WTC11 (cell line): Measurements from ENCODE around the gene PRPF31. TPM values are rescaled to one million over a fixed set of nuclear protein-coding genes. Genes with fewer than 3 reads are reported as not detected.

Experiments
- ATAC-seq: fragments of 200-7000 bp; cut with Tn5 transposase; 2 replicates; pipeline ENCODE4 v1.10.0; 2021; ENCODE audit warnings: mild to moderate bottlenecking, moderate library complexity
- CTCF ChIA-PET: fragments of 300-600 bp; sonication (Branson Sonifier 250); formaldehyde crosslinking; loops from one replicate; lab custom pipeline; 2021; ENCODE audit warnings: antibody characterized with exemption; lab: Charles Lee
- POLR2A ChIA-PET: fragments of 350-600 bp; sonication (Branson Sonifier 250); formaldehyde crosslinking; loops from one replicate; lab custom pipeline; 2021; ENCODE audit warnings: antibody characterized with exemption; lab: Charles Lee
- DNase-seq: peaks from one replicate; pipeline ENCODE4 v3.0.0; 2021; ENCODE audit warnings: low spot score
- H3K27ac Mint-ChIP-seq: 2 replicates; pipeline ENCODE4 v1.8.0; 2021; ENCODE audit warnings: mixed read lengths
- H3K27me3 Mint-ChIP-seq: 2 replicates; pipeline ENCODE4 v1.8.0; 2021; ENCODE audit warnings: low read depth, mild to moderate bottlenecking, moderate library complexity, mixed read lengths
- H3K36me3 Mint-ChIP-seq: 2 replicates; pipeline ENCODE4 v1.8.0; 2021; ENCODE audit warnings: mixed read lengths
- H3K4me1 Mint-ChIP-seq: 2 replicates; pipeline ENCODE4 v1.8.0; 2022; ENCODE audit warnings: mixed read lengths
- H3K4me3 Mint-ChIP-seq: 2 replicates; pipeline ENCODE4 v1.8.0; 2021; ENCODE audit warnings: mild to moderate bottlenecking, moderate library complexity, mixed read lengths
- H3K9me3 Mint-ChIP-seq: 2 replicates; pipeline ENCODE4 v1.8.0; 2021; ENCODE audit warnings: mixed read lengths
- ATF2 ChIP-seq: sonication (generic); formaldehyde crosslinking; IDR thresholded peaks from 2 replicates; pipeline ENCODE4 v1.8.1; 2022; ENCODE audit warnings: low read depth, missing genetic modification reagents, borderline replicate concordance
- CREB1 ChIP-seq: sonication (generic); formaldehyde crosslinking; IDR thresholded peaks from 2 replicates; pipeline ENCODE4 v1.8.0; 2023; ENCODE audit warnings: mild to moderate bottlenecking, missing genetic modification reagents
- E2F1 ChIP-seq: sonication (generic); formaldehyde crosslinking; IDR thresholded peaks from 2 replicates; pipeline ENCODE4 v1.8.0; 2022; ENCODE audit warnings: mild to moderate bottlenecking, missing genetic modification reagents
- E2F5 ChIP-seq: sonication (generic); formaldehyde crosslinking; IDR thresholded peaks from 2 replicates; pipeline ENCODE4 v1.8.1; 2022; ENCODE audit warnings: mild to moderate bottlenecking, moderate library complexity, missing genetic modification reagents
- FOXP1 ChIP-seq: sonication (generic); formaldehyde crosslinking; IDR thresholded peaks from 2 replicates; pipeline ENCODE4 v1.8.0; 2022; ENCODE audit warnings: missing genetic modification reagents, mild to moderate bottlenecking, moderate library complexity, borderline replicate concordance
- KAT7 ChIP-seq: sonication (generic); formaldehyde crosslinking; IDR thresholded peaks from 2 replicates; pipeline ENCODE4 v1.8.1; 2023; ENCODE audit warnings: missing genetic modification reagents, mild to moderate bottlenecking, borderline replicate concordance
- NFATC4 ChIP-seq: fragments of 250-450 bp; sonication (Bioruptor Pico); IDR thresholded peaks from 2 replicates; pipeline ENCODE4 v1.9.0; 2021; ENCODE audit warnings: mild to moderate bottlenecking
- ZNF671 ChIP-seq: fragments of 250-450 bp; sonication (Bioruptor Pico); IDR thresholded peaks from 2 replicates; pipeline ENCODE4 v1.8.0; 2021; ENCODE audit warnings: mild to moderate bottlenecking
- total RNA-seq: library from RNA; stranded (reverse); gene quantifications from 3 replicates; pipeline ENCODE4 v1.2.3, GENCODE V29; 2021
- TF ChIP-seq, protein P1 (sequence below): sonication (generic); formaldehyde crosslinking; IDR thresholded peaks from 2 replicates; pipeline ENCODE4 v1.8.0; 2023; ENCODE audit warnings: missing genetic modification reagents, mild to moderate bottlenecking, borderline replicate concordance
- TF ChIP-seq, protein P2 (sequence below): sonication (generic); formaldehyde crosslinking; IDR thresholded peaks from 2 replicates; pipeline ENCODE4 v1.8.1; 2023; ENCODE audit warnings: mild to moderate bottlenecking, missing genetic modification reagents
- TF ChIP-seq, protein P3 (sequence below): sonication (generic); formaldehyde crosslinking; IDR thresholded peaks from 2 replicates; pipeline ENCODE4 v1.8.0; 2023; ENCODE audit warnings: mild to moderate bottlenecking, missing genetic modification reagents
- TF ChIP-seq, protein P4 (sequence below): sonication (generic); formaldehyde crosslinking; conservative IDR thresholded peaks from 2 replicates; pipeline ENCODE4 v1.8.1; 2023; ENCODE audit warnings: mild to moderate bottlenecking, low read depth, missing genetic modification reagents, moderate library complexity
- TF ChIP-seq, protein P5 (sequence below): sonication (generic); formaldehyde crosslinking; IDR thresholded peaks from 2 replicates; pipeline ENCODE4 v1.8.1; 2022; ENCODE audit warnings: low read depth, mild to moderate bottlenecking, moderate library complexity, missing genetic modification reagents, borderline replicate concordance

PRPF31 gene
- total RNA-seq, 1 experiment from 2014 or later, result 92.8 TPM

GRCh38 chr19:54147676-54148075 is 32.1 kb downstream of the PRPF31 start (continued):
- TF ChIP-seq E2F1 (CRISPR knock-in tag) (no peak), ZNF671 (CRISPR knock-in tag) (no peak)
- TF ChIP-seq, protein P1, sequence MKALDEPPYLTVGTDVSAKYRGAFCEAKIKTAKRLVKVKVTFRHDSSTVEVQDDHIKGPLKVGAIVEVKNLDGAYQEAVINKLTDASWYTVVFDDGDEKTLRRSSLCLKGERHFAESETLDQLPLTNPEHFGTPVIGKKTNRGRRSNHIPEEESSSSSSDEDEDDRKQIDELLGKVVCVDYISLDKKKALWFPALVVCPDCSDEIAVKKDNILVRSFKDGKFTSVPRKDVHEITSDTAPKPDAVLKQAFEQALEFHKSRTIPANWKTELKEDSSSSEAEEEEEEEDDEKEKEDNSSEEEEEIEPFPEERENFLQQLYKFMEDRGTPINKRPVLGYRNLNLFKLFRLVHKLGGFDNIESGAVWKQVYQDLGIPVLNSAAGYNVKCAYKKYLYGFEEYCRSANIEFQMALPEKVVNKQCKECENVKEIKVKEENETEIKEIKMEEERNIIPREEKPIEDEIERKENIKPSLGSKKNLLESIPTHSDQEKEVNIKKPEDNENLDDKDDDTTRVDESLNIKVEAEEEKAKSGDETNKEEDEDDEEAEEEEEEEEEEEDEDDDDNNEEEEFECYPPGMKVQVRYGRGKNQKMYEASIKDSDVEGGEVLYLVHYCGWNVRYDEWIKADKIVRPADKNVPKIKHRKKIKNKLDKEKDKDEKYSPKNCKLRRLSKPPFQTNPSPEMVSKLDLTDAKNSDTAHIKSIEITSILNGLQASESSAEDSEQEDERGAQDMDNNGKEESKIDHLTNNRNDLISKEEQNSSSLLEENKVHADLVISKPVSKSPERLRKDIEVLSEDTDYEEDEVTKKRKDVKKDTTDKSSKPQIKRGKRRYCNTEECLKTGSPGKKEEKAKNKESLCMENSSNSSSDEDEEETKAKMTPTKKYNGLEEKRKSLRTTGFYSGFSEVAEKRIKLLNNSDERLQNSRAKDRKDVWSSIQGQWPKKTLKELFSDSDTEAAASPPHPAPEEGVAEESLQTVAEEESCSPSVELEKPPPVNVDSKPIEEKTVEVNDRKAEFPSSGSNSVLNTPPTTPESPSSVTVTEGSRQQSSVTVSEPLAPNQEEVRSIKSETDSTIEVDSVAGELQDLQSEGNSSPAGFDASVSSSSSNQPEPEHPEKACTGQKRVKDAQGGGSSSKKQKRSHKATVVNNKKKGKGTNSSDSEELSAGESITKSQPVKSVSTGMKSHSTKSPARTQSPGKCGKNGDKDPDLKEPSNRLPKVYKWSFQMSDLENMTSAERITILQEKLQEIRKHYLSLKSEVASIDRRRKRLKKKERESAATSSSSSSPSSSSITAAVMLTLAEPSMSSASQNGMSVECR (CRISPR knock-in tag), result no peak
- TF ChIP-seq, protein P2, sequence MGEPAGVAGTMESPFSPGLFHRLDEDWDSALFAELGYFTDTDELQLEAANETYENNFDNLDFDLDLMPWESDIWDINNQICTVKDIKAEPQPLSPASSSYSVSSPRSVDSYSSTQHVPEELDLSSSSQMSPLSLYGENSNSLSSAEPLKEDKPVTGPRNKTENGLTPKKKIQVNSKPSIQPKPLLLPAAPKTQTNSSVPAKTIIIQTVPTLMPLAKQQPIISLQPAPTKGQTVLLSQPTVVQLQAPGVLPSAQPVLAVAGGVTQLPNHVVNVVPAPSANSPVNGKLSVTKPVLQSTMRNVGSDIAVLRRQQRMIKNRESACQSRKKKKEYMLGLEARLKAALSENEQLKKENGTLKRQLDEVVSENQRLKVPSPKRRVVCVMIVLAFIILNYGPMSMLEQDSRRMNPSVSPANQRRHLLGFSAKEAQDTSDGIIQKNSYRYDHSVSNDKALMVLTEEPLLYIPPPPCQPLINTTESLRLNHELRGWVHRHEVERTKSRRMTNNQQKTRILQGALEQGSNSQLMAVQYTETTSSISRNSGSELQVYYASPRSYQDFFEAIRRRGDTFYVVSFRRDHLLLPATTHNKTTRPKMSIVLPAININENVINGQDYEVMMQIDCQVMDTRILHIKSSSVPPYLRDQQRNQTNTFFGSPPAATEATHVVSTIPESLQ (CRISPR knock-in tag), result no peak

- H3K27ac Mint-ChIP-seq, result no peak overlapping the region
- ATAC-seq, result no peak
- no peaks in the 10 kb centered on the region; the same call in 1 of the 2 replicates for H3K27me3 Mint-ChIP-seq
- H3K36me3 Mint-ChIP-seq, result peaks cover 82% of the 10 kb centered on the region
- DNase-seq, result no peak
- no peaks in the 10 kb centered on the region for H3K9me3 Mint-ChIP-seq
- no peak overlapping the region for H3K4me3 Mint-ChIP-seq
- H3K4me1 Mint-ChIP-seq, result no peaks in the 10 kb centered on the region
- CTCF ChIA-PET, result interaction anchor here (0.6 kb wide), 1 partner anchor 159 kb away, joined by 3 read pairs; no protein-coding TSS in a partner anchor
- POLR2A ChIA-PET, result interaction anchor here (1.4 kb wide), 1 partner anchor 8 kb away, joined by 3 read pairs; no protein-coding TSS in a partner anchor
- TF ChIP-seq E2F5, result no peak
- no peak for TF ChIP-seq KAT7 (CRISPR knock-in tag)
- TF ChIP-seq, protein P2 (CRISPR knock-in tag), result no peak
- TF ChIP-seq, protein P3, sequence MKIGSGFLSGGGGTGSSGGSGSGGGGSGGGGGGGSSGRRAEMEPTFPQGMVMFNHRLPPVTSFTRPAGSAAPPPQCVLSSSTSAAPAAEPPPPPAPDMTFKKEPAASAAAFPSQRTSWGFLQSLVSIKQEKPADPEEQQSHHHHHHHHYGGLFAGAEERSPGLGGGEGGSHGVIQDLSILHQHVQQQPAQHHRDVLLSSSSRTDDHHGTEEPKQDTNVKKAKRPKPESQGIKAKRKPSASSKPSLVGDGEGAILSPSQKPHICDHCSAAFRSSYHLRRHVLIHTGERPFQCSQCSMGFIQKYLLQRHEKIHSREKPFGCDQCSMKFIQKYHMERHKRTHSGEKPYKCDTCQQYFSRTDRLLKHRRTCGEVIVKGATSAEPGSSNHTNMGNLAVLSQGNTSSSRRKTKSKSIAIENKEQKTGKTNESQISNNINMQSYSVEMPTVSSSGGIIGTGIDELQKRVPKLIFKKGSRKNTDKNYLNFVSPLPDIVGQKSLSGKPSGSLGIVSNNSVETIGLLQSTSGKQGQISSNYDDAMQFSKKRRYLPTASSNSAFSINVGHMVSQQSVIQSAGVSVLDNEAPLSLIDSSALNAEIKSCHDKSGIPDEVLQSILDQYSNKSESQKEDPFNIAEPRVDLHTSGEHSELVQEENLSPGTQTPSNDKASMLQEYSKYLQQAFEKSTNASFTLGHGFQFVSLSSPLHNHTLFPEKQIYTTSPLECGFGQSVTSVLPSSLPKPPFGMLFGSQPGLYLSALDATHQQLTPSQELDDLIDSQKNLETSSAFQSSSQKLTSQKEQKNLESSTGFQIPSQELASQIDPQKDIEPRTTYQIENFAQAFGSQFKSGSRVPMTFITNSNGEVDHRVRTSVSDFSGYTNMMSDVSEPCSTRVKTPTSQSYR (CRISPR knock-in tag), result no peak
- no peak for TF ChIP-seq CREB1 (CRISPR knock-in tag)
- no peak for TF ChIP-seq NFATC4 (CRISPR knock-in tag)
- no peak for TF ChIP-seq E2F1 (CRISPR knock-in tag)
- no peak for TF ChIP-seq ATF2 (CRISPR knock-in tag)
- TF ChIP-seq, protein P4, sequence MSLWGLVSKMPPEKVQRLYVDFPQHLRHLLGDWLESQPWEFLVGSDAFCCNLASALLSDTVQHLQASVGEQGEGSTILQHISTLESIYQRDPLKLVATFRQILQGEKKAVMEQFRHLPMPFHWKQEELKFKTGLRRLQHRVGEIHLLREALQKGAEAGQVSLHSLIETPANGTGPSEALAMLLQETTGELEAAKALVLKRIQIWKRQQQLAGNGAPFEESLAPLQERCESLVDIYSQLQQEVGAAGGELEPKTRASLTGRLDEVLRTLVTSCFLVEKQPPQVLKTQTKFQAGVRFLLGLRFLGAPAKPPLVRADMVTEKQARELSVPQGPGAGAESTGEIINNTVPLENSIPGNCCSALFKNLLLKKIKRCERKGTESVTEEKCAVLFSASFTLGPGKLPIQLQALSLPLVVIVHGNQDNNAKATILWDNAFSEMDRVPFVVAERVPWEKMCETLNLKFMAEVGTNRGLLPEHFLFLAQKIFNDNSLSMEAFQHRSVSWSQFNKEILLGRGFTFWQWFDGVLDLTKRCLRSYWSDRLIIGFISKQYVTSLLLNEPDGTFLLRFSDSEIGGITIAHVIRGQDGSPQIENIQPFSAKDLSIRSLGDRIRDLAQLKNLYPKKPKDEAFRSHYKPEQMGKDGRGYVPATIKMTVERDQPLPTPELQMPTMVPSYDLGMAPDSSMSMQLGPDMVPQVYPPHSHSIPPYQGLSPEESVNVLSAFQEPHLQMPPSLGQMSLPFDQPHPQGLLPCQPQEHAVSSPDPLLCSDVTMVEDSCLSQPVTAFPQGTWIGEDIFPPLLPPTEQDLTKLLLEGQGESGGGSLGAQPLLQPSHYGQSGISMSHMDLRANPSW (CRISPR knock-in tag), result no peak
- TF ChIP-seq, protein P5, sequence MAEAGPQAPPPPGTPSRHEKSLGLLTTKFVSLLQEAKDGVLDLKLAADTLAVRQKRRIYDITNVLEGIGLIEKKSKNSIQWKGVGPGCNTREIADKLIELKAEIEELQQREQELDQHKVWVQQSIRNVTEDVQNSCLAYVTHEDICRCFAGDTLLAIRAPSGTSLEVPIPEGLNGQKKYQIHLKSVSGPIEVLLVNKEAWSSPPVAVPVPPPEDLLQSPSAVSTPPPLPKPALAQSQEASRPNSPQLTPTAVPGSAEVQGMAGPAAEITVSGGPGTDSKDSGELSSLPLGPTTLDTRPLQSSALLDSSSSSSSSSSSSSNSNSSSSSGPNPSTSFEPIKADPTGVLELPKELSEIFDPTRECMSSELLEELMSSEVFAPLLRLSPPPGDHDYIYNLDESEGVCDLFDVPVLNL, result no peak
- TF ChIP-seq FOXP1, result no peak
Measured at GRCh38 chr19:54148158-54148557, 32.6 kb downstream of the PRPF31 start.
